Eye (tissue), 1 donor: ENCODE data around the gene ADGRA1.
"Not testable (repeated sequence)": the region's sequence is repeated elsewhere in the genome, so short reads cannot be mapped to it uniquely, and the experiment has no call there.

Experiments
- DNase-seq: peaks from one replicate; pipeline ENCODE4 v3.0.0-alpha.2; 2015

ADGRA1 gene

GRCh38 chr10:133165556-133166503, 78.1 kb downstream of the ADGRA1 start:
- no peak for DNase-seq

GRCh38 chr10:133166504-133166827, 78.7 kb downstream of the ADGRA1 start:
- no peak for DNase-seq

GRCh38 chr10:133166828-133167692, 79.3 kb downstream of the ADGRA1 start:
- DNase-seq = no peak

- no peak for DNase-seq
These were observed 80.2 kb downstream of the ADGRA1 start for GRCh38 chr10:133167693-133168616.

- DNase-seq = no peak
These were observed 80.9 kb downstream of the ADGRA1 start for GRCh38 chr10:133168617-133169031.

GRCh38 chr10:133169173-133169947, 81.6 kb downstream of the ADGRA1 start:
- DNase-seq = no peak

- DNase-seq = no peak
These were observed 82.4 kb downstream of the ADGRA1 start for GRCh38 chr10:133170092-133170491.

GRCh38 chr10:133173860-133174640, 86.3 kb downstream of the ADGRA1 start:
- DNase-seq = no peak

- no peak for DNase-seq
These were observed 87.1 kb downstream of the ADGRA1 start for GRCh38 chr10:133174689-133175263.

GRCh38 chr10:133175624-133176023, 87.9 kb downstream of the ADGRA1 start:
- not testable (repeated sequence) for DNase-seq

GRCh38 chr10:133176546-133176945, 88.8 kb downstream of the ADGRA1 start:
- no peak for DNase-seq

- no peak for DNase-seq
These were observed 89.8 kb downstream of the ADGRA1 start for GRCh38 chr10:133177380-133178157.

GRCh38 chr10:133178357-133179127, 90.8 kb downstream of the ADGRA1 start:
- no peak for DNase-seq

GRCh38 chr10:133179128-133179520, 91.4 kb downstream of the ADGRA1 start:
- no peak for DNase-seq

GRCh38 chr10:133179651-133180050, 91.9 kb downstream of the ADGRA1 start:
- no peak for DNase-seq

GRCh38 chr10:133180192-133180964, 92.7 kb downstream of the ADGRA1 start:
- no peak for DNase-seq

GRCh38 chr10:133180965-133181639, 93.4 kb downstream of the ADGRA1 start:
- no peak for DNase-seq
